HCT116 (cell line): Measurements from ENCODE around the gene TRNP1. TPM values are rescaled to one million over a fixed set of nuclear protein-coding genes. Genes with fewer than 3 reads are reported as not detected.
A peak's percentile ranks its signal among the peaks of the same experiment; 100 is the strongest.

Source experiments
- ATAC-seq: fragments of 200-7000 bp; cut with Tn5 transposase; 2 replicates; pipeline ENCODE4 v1.9.1; 2020; ENCODE audit warnings: mild to moderate bottlenecking, moderate library complexity
- BruUV-seq: library from RNA; stranded (reverse); fragments of 400-500 nt; replicated peaks from 2 replicates; lab custom pipeline; 2021; lab: Mats Ljungman, UMichigan
- CTCF ChIA-PET: fragments of 300-600 bp; sonication (Branson Sonifier 250); formaldehyde crosslinking; loops from one replicate; lab custom pipeline; 2021; ENCODE audit warnings: antibody characterized with exemption; lab: Charles Lee
- POLR2A ChIA-PET: fragments of 300-600, 350-600 bp; sonication (Branson Sonifier 250); formaldehyde crosslinking; loops from one replicate; lab custom pipeline; 2021; ENCODE audit warnings: antibody characterized with exemption; lab: Charles Lee
- RAD21 ChIA-PET, 2 experiments: fragments of 300-600 bp; sonication (Branson Sonifier 250); formaldehyde crosslinking; loops; one replicate each; lab custom pipeline; 2023; ENCODE audit warnings: low total read pairs in 2 of 2; ENCODE audit not compliant: uncharacterized antibody in 2 of 2, unreplicated experiment in 2 of 2, low non-redundant PET in 1 of 2; lab: Charles Lee
- DNase-seq: peaks from one replicate; pipeline ENCODE4 v3.0.0-alpha.2; 2010; ENCODE audit warnings: low read depth, low spot score
- H2AFZ ChIP-seq: fragments of 200-600 bp; shearing (Covaris generic), sonication (generic); 2 replicates; pipeline ENCODE4 v1.6.1; 2017; ENCODE audit warnings: low read depth, mixed run types, mixed read lengths, antibody characterized with exemption, low read length; ENCODE audit not compliant: poor library complexity, severe bottlenecking
- H3K27ac ChIP-seq: 2 replicates; pipeline ENCODE4 v1.5.1; 2012; ENCODE audit warnings: low read depth, low read length
- H3K27me3 ChIP-seq: fragments of 200-600 bp; sonication (generic); 2 replicates; pipeline ENCODE4 v1.6.1; 2016; ENCODE audit warnings: mixed run types, low read length, mixed read lengths; ENCODE audit not compliant: insufficient read depth
- H3K36me3 ChIP-seq, 2 experiments: fragments of 200-500 bp in 1 of 2; fragments of 200-600 bp in 1 of 2; sonication (Bioruptor generic) in 1 of 2; sonication (generic) in 1 of 2; 2 replicates each; pipeline versions ENCODE4 v1.5.1 to v1.6.1; 2014 to 2016; ENCODE audit warnings: low read length in 2 of 2, inconsistent platforms in 1 of 2, mixed read lengths in 1 of 2, mixed run types in 1 of 2; ENCODE audit not compliant: insufficient read depth in 2 of 2, control insufficient read depth in 1 of 2
- H3K4me1 ChIP-seq, 2 experiments: fragments of 200-600 bp in 1 of 2; sonication (generic) in 1 of 2; 2 replicates each; pipeline versions ENCODE4 v1.5.1 to v1.6.1; 2012 to 2017; ENCODE audit warnings: low read length in 2 of 2, inconsistent platforms in 1 of 2, mild to moderate bottlenecking in 1 of 2, mixed read lengths in 1 of 2, mixed run types in 1 of 2, moderate library complexity in 1 of 2; ENCODE audit not compliant: insufficient read depth in 2 of 2, control insufficient read depth in 1 of 2
- H3K4me2 ChIP-seq: fragments of 200-600 bp; sonication (generic); 2 replicates; pipeline ENCODE4 v1.6.1; 2017; ENCODE audit warnings: mixed run types, low read length, mixed read lengths
- H3K4me3 ChIP-seq, 2 experiments: fragments of 200-600 bp in 1 of 2; sonication (generic) in 1 of 2; replicated peaks in 1 of 2; 2 replicates each; pipeline ENCODE4 v1.5.1; 2011 to 2016; ENCODE audit warnings: low read length in 2 of 2, control low read depth in 1 of 2, low read depth in 1 of 2, mild to moderate bottlenecking in 1 of 2, mixed read lengths in 1 of 2, mixed run types in 1 of 2
- H3K79me2 ChIP-seq: fragments of 200-600 bp; sonication (generic); 2 replicates; pipeline ENCODE4 v1.6.1; 2017; ENCODE audit warnings: mild to moderate bottlenecking, mixed run types, low read length, moderate library complexity, mixed read lengths; ENCODE audit not compliant: insufficient read depth
- H3K9ac ChIP-seq: fragments of 200-600 bp; sonication (generic); 2 replicates; pipeline ENCODE4 v1.6.1; 2016; ENCODE audit warnings: low read length, mixed read lengths
- H3K9me2 ChIP-seq: fragments of 200-600 bp; sonication (generic), shearing (Covaris generic); 2 replicates; pipeline ENCODE4 v1.6.1; 2017; ENCODE audit warnings: mixed run types, mild to moderate bottlenecking, moderate library complexity; ENCODE audit not compliant: insufficient read depth
- H3K9me3 ChIP-seq, 2 experiments: fragments of 200-500 bp in 1 of 2; fragments of 200-600 bp in 1 of 2; sonication (Bioruptor generic) in 1 of 2; sonication (generic) in 1 of 2; 2 replicates each; pipeline ENCODE4 v1.6.1; 2014 to 2017; ENCODE audit warnings: low read length in 2 of 2, mixed read lengths in 2 of 2, inconsistent platforms in 1 of 2, low read depth in 1 of 2, mild to moderate bottlenecking in 1 of 2, mixed run types in 1 of 2, moderate library complexity in 1 of 2; ENCODE audit not compliant: control insufficient read depth in 1 of 2, insufficient read depth in 1 of 2
- H4K20me1 ChIP-seq: fragments of 200-600 bp; sonication (generic), shearing (Covaris generic); 2 replicates; pipeline ENCODE4 v1.6.1; 2017; ENCODE audit warnings: mixed run types, mild to moderate bottlenecking, moderate library complexity; ENCODE audit not compliant: insufficient read depth
- CTCF ChIP-seq, 3 experiments: fragments of 200-600 bp in 1 of 3; sonication (generic) in 1 of 3; IDR thresholded peaks in 2 of 3; conservative IDR thresholded peaks in 1 of 3; 2 replicates each; pipeline ENCODE4 v1.5.1; 2012 to 2017; ENCODE audit warnings: low read depth in 2 of 3, low read length in 2 of 3, antibody characterized with exemption in 1 of 3, borderline replicate concordance in 1 of 3, control low read depth in 1 of 3, mild to moderate bottlenecking in 1 of 3, mixed read lengths in 1 of 3, mixed run types in 1 of 3, moderate library complexity in 1 of 3; ENCODE audit not compliant: insufficient read depth in 1 of 3
- EGR1 ChIP-seq: IDR thresholded peaks from 2 replicates; pipeline ENCODE4 v1.6.1; 2012; ENCODE audit warnings: low read depth
- EZH2 ChIP-seq: fragments of 200-600 bp; sonication (generic); IDR thresholded peaks from 2 replicates; pipeline ENCODE4 v1.6.1; 2017; ENCODE audit warnings: antibody characterized with exemption, mixed run types
- MAX ChIP-seq: IDR thresholded peaks from 2 replicates; pipeline ENCODE4 v1.6.1; 2012
- POLR2A ChIP-seq: IDR thresholded peaks from 2 replicates; pipeline ENCODE4 v1.7.0; 2011; ENCODE audit warnings: borderline replicate concordance; ENCODE audit not compliant: insufficient read depth, insufficient read length; ENCODE audit errors: extremely low read depth
- POLR2AphosphoS5 ChIP-seq: IDR thresholded peaks from 2 replicates; pipeline ENCODE4 v1.6.1; 2011; ENCODE audit warnings: mild to moderate bottlenecking, low read depth, low read length, moderate library complexity
- SIN3A ChIP-seq: IDR thresholded peaks from 2 replicates; pipeline ENCODE4 v1.6.1; 2012; ENCODE audit warnings: low read depth
- SRF ChIP-seq: IDR thresholded peaks from 2 replicates; pipeline ENCODE4 v1.6.1; 2012; ENCODE audit warnings: low read depth
- ZBTB33 ChIP-seq: IDR thresholded peaks from 2 replicates; pipeline ENCODE4 v1.6.1; 2011; ENCODE audit warnings: mild to moderate bottlenecking, low read length, moderate library complexity; ENCODE audit not compliant: insufficient replicate concordance; ENCODE audit errors: extremely low read depth
- ZFX ChIP-seq: fragments of 450-650 bp; IDR thresholded peaks from 2 replicates; pipeline ENCODE4 v1.6.1; 2017
- ZNF274 ChIP-seq: fragments of 200-500 bp; sonication (Bioruptor generic); IDR thresholded peaks from 2 replicates; pipeline ENCODE4 v1.6.1; 2014; ENCODE audit warnings: mild to moderate bottlenecking, low read depth, low read length, inconsistent platforms
- intact Hi-C: fragments of 100-400 bp; cut with micrococcal nuclease; formaldehyde crosslinking; loops from 2 replicates; pipeline ENCODE4 v1.10.0; 2022
- total RNA-seq: library from RNA; stranded (reverse); gene quantifications from one replicate; pipeline ENCODE4 v1.2.1, GENCODE V29; 2021; ENCODE audit not compliant: unreplicated experiment

The TRNP1 gene
- total RNA-seq, 1 experiment from 2014 or later: 76.9 TPM

GRCh38 chr1:26999440-26999987 lies 6.0 kb downstream of the TRNP1 start:
- peak; percentile 52 for ATAC-seq

GRCh38 chr1:27000090-27000816 lies 6.8 kb downstream of the TRNP1 start:
- Histone ChIP-seq H3K9me3 (no peaks in the 10 kb centered on the region), H3K4me3 (peak overlapping the region in 1 of 2 experiments; percentile 28; a peak in 1 of 4 replicates), H2AFZ (no peak overlapping the region), H3K79me2 (peaks cover 17% of the 10 kb centered on the region), H3K27ac (peak overlapping the region; percentile 85), H3K9ac (peak overlapping the region; percentile 89), H3K9me2 (no peaks in the 10 kb centered on the region), H3K4me2 (peak overlapping the region; percentile 90), H3K27me3 (no peaks in the 10 kb centered on the region), H3K4me1 (peaks cover 83 to 98% of the 10 kb centered on the region in 2 experiments), H4K20me1 (peaks cover 2% of the 10 kb centered on the region; the same call in 1 of the 2 replicates), H3K36me3 (no peaks in the 10 kb centered on the region; a peak in 1 of 4 replicates)
- ATAC-seq (no peak), DNase-seq (no peak)
- RAD21 ChIA-PET: interaction anchor here in 1 of 2 experiments (0.5 kb wide), 1 partner anchor 17 kb away, joined by 5 read pairs; no protein-coding TSS in a partner anchor
- POLR2A ChIA-PET: interaction anchor here (1.1 to 4.4 kb wide), 7 partner anchors 9 to 366 kb away, joined by 3 to 24 read pairs (median 7); partner anchors contain the start of gene TENT5B
- CTCF ChIA-PET: interaction anchor here (4.6 kb wide), 1 partner anchor 45 kb away, joined by 44 read pairs; no protein-coding TSS in a partner anchor
- BruUV-seq: no TSS peak
- intact Hi-C loops: no loop called here
- TF ChIP-seq EZH2 (no peak), ZNF274 (no peak), SIN3A (no peak), SRF (no peak), CTCF (IDR thresholded peaks at IDR 0.05 in 2 of 3, conservative IDR thresholded peaks at IDR 0.05 in 1 of 3; ENCODE audit: borderline replicate concordance in 1 of 3, insufficient read depth in 1 of 3, low read depth in 2 of 3, low read length in 2 of 3) (no peak), ZBTB33 (no peak), POLR2A (no peak), MAX (no peak), EGR1 (no peak), ZFX (no peak)

More at GRCh38 chr1:26999440-26999987, 6.0 kb downstream of the TRNP1 start:
- RAD21 ChIA-PET: interaction anchor here in 1 of 2 experiments (0.5 kb wide), 1 partner anchor 18 kb away, joined by 5 read pairs; no protein-coding TSS in a partner anchor
- H3K9ac ChIP-seq: peak overlapping the region; percentile 89
- BruUV-seq: no TSS peak
- H4K20me1 ChIP-seq: peaks cover 7% of the 10 kb centered on the region; the same call in 1 of the 2 replicates
- peak; percentile 83 for DNase-seq
- peak overlapping the region; percentile 85 for H3K27ac ChIP-seq
- peaks cover 25% of the 10 kb centered on the region for H3K79me2 ChIP-seq
- no peaks in the 10 kb centered on the region for H3K27me3 ChIP-seq
- H3K36me3 ChIP-seq: no peaks in the 10 kb centered on the region
- TF ChIP-seq POLR2A (no peak), MAX (no peak), EGR1 (no peak), POLR2AphosphoS5 (peak; percentile 90)
- intact Hi-C loops: loop anchor here (5.0 kb wide), 1 partner anchor 48 kb away; no protein-coding TSS in a partner anchor
- peaks cover 82 to 97% of the 10 kb centered on the region in 2 experiments for H3K4me1 ChIP-seq
- no peak overlapping the region for H2AFZ ChIP-seq
- POLR2A ChIA-PET: interaction anchor here (1.5 to 4.4 kb wide), 4 partner anchors 8 to 366 kb away, joined by 4 to 24 read pairs (median 14); partner anchors contain the start of gene TENT5B
- peak overlapping the region in 1 of 2 experiments; percentile 28; a peak in 1 of 4 replicates for H3K4me3 ChIP-seq
- H3K9me3 ChIP-seq: no peaks in the 10 kb centered on the region
- no peaks in the 10 kb centered on the region for H3K9me2 ChIP-seq
- H3K4me2 ChIP-seq: peak overlapping the region; percentile 90
- CTCF ChIA-PET: interaction anchor here (1.0 to 4.6 kb wide), 2 partner anchors 13 to 46 kb away, joined by 3 to 44 read pairs; partner anchors contain the start of gene TENT5B
